Measurements from ENCODE around the gene CCDC197. TPM values are rescaled to one million over a fixed set of nuclear protein-coding genes. Genes with fewer than 3 reads are reported as not detected.

Gene CCDC197
- total and polyA plus RNA-seq, 7 experiments from 2014 or later = not detected

GRCh38 chr14:93960774-93961438, 36.2 kb upstream of the CCDC197 start:
- H3K36me3 ChIP-seq (ENCODE audit: control insufficient read depth in 2 of 3, insufficient read depth in 3 of 3, low read length in 3 of 3) = no peaks in the 10 kb centered on the region
- Mint-ChIP-seq H3K4me1 (peaks cover 53 to 96% (median 78%) of the 10 kb centered on the region in 7 donors), H3K36me3 (peaks cover 0 to 42% (median 0%) of the 10 kb centered on the region in 5 donors), H3K9me3 (peaks cover 0 to 9% (median 0%) of the 10 kb centered on the region in 11 donors), H3K27me3 (no peaks in the 10 kb centered on the region), H3K4me3 (peak overlapping the region in 3 of 10 donors; percentile 77 to 87 (median 78)), H3K27ac (peak overlapping the region in 5 of 9 donors; percentile 6 to 100 (median 85))
- H3K9me3 ChIP-seq (ENCODE audit: control insufficient read depth in 2 of 3, low read length in 3 of 3) = no peaks in the 10 kb centered on the region
- no peaks in the 10 kb centered on the region for H3K27me3 ChIP-seq (ENCODE audit: control insufficient read depth in 2 of 2, insufficient read depth in 2 of 2, low read length in 2 of 2)
- ChIA-PET CTCF (interaction anchor here (0.9 to 18.5 kb wide), 3 partner anchors 9 to 41 kb away, joined by 4 to 388 read pairs (median 27); no protein-coding TSS in a partner anchor), POLR2A (interaction anchor here (0.9 to 4.0 kb wide), 7 partner anchors 10 to 119 kb away, joined by 3 to 32 read pairs (median 8); no protein-coding TSS in a partner anchor)
- H3K27ac ChIP-seq (ENCODE audit: low read depth, low read length) = no peak overlapping the region
- H3K4me3 ChIP-seq (ENCODE audit: low read length) = no peak overlapping the region
- intact Hi-C loops (cut with micrococcal nuclease) = loop anchor here in 1 of 2 donors (5.0 kb wide), 1 partner anchor 121 kb away; the partner anchor contains the start of genes DDX24 and IFI27L1
- H3K4me1 ChIP-seq (ENCODE audit: control insufficient read depth in 2 of 2, insufficient read depth in 2 of 2, low read length in 2 of 2) = peaks cover 61 to 90% of the 10 kb centered on the region in 2 donors
- ATAC-seq (no peak), DNase-seq (no peak)

DNA sequence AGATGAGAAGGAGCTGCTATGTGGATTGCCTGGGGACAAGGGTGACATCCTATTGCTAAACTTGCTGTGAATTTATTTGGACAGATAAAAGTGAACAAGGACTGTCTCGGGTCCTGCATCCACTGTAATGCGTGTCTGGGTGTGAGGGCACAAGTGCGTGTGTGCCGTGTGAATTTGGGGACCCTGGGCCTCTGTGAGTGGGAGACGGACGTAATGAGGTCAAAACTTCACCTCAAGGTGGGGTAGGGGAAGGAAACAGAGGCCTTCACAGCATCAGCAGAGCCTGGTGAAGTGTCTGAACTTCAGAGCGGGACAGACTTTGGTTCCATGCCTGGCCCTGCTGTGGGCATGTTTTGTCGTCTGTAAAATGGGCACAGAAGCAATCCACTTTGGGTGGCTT, 35.5 kb upstream of the CCDC197 start:
- POLR2A ChIA-PET = interaction anchor here (1.0 to 4.0 kb wide), 3 partner anchors 10 to 23 kb away, joined by 3 to 32 read pairs (median 8); no protein-coding TSS in a partner anchor
- intact Hi-C loops (cut with micrococcal nuclease) = loop anchor here in 1 of 2 donors (5.0 kb wide), 1 partner anchor 121 kb away; the partner anchor contains the start of genes DDX24 and IFI27L1
- CTCF ChIA-PET = interaction anchor here (4.1 to 18.5 kb wide), 2 partner anchors 9 to 22 kb away, joined by 27 to 388 read pairs; no protein-coding TSS in a partner anchor

GRCh38 chr14:93962701-93963601, 34.1 kb upstream of the CCDC197 start:
- Mint-ChIP-seq H3K4me1 (peaks cover 40 to 94% (median 62%) of the 10 kb centered on the region in 7 donors), H3K9me3 (peaks cover 0 to 9% (median 0%) of the 10 kb centered on the region in 11 donors), H3K27ac (peak overlapping the region in 6 of 9 donors; percentile 37 to 100 (median 65)), H3K36me3 (peaks cover 0 to 49% (median 0%) of the 10 kb centered on the region in 5 donors), H3K27me3 (no peaks in the 10 kb centered on the region), H3K4me3 (peak overlapping the region in 7 of 10 donors; percentile 8 to 86 (median 44))
- ChIA-PET CTCF (interaction anchor here (1.3 to 18.5 kb wide), 3 partner anchors 24 to 42 kb away, joined by 4 to 388 read pairs (median 7); no protein-coding TSS in a partner anchor), POLR2A (interaction anchor here (0.9 to 2.4 kb wide), 9 partner anchors 8 to 118 kb away, joined by 3 to 11 read pairs (median 5); partner anchors contain the start of genes ASB2, DDX24 and IFI27L1)
- H3K27me3 ChIP-seq (ENCODE audit: control insufficient read depth in 2 of 2, insufficient read depth in 2 of 2, low read length in 2 of 2) = no peaks in the 10 kb centered on the region
- ATAC-seq (peak; percentile 48), DNase-seq (peak in 5 of 9 donors; percentile 31 to 59 (median 40))
- peak overlapping the region; percentile 3 for H3K4me3 ChIP-seq (ENCODE audit: low read length)
- H3K4me1 ChIP-seq (ENCODE audit: control insufficient read depth in 2 of 2, insufficient read depth in 2 of 2, low read length in 2 of 2) = peaks cover 44 to 81% of the 10 kb centered on the region in 2 donors
- H3K36me3 ChIP-seq (ENCODE audit: control insufficient read depth in 2 of 3, insufficient read depth in 3 of 3, low read length in 3 of 3) = no peaks in the 10 kb centered on the region
- no peak overlapping the region for H3K27ac ChIP-seq (ENCODE audit: low read depth, low read length)
- intact Hi-C loops (cut with micrococcal nuclease) = loop anchor here (1.0 to 5.0 kb wide), 3 partner anchors 8 to 119 kb away; partner anchors contain the start of genes DDX24 (in 1 of the 2) and IFI27L1 (in 1 of the 2)
- H3K9me3 ChIP-seq (ENCODE audit: control insufficient read depth in 2 of 3, low read length in 3 of 3) = no peaks in the 10 kb centered on the region

More for the DNA sequence above, 35.5 kb upstream of the CCDC197 start:
- peaks cover 0 to 9% (median 0%) of the 10 kb centered on the region in 11 donors for H3K9me3 Mint-ChIP-seq
- no peak overlapping the region for H3K27ac ChIP-seq (ENCODE audit: low read depth, low read length)
- H3K4me3 ChIP-seq (ENCODE audit: low read length) = no peak overlapping the region
- ATAC-seq (no peak), DNase-seq (no peak)
- peak overlapping the region in 3 of 10 donors; percentile 25 to 83 (median 68) for H3K4me3 Mint-ChIP-seq
- peaks cover 57 to 89% of the 10 kb centered on the region in 2 donors for H3K4me1 ChIP-seq (ENCODE audit: control insufficient read depth in 2 of 2, insufficient read depth in 2 of 2, low read length in 2 of 2)
- H3K27me3 Mint-ChIP-seq = no peaks in the 10 kb centered on the region
- no peaks in the 10 kb centered on the region for H3K36me3 ChIP-seq (ENCODE audit: control insufficient read depth in 2 of 3, insufficient read depth in 3 of 3, low read length in 3 of 3)
- no peaks in the 10 kb centered on the region for H3K9me3 ChIP-seq (ENCODE audit: control insufficient read depth in 2 of 3, low read length in 3 of 3)
- peaks cover 51 to 96% (median 73%) of the 10 kb centered on the region in 7 donors for H3K4me1 Mint-ChIP-seq
- peak overlapping the region in 5 of 9 donors; percentile 20 to 97 (median 52) for H3K27ac Mint-ChIP-seq
- peaks cover 0 to 49% (median 0%) of the 10 kb centered on the region in 5 donors for H3K36me3 Mint-ChIP-seq
- H3K27me3 ChIP-seq (ENCODE audit: control insufficient read depth in 2 of 2, insufficient read depth in 2 of 2, low read length in 2 of 2) = no peaks in the 10 kb centered on the region

GRCh38 chr14:93963692-93964091, 33.4 kb upstream of the CCDC197 start:
- peaks cover 32 to 94% (median 56%) of the 10 kb centered on the region in 7 donors for H3K4me1 Mint-ChIP-seq
- ChIA-PET POLR2A (interaction anchor here (0.7 to 2.4 kb wide), 9 partner anchors 8 to 24 kb away, joined by 3 to 11 read pairs (median 5); partner anchors contain the start of gene ASB2), CTCF (interaction anchor here (1.3 to 18.5 kb wide), 3 partner anchors 24 to 41 kb away, joined by 4 to 388 read pairs (median 7); no protein-coding TSS in a partner anchor)
- H3K4me1 ChIP-seq (ENCODE audit: control insufficient read depth in 2 of 2, insufficient read depth in 2 of 2, low read length in 2 of 2) = peaks cover 37 to 74% of the 10 kb centered on the region in 2 donors
- ATAC-seq (no peak), DNase-seq (no peak)
- H3K36me3 ChIP-seq (ENCODE audit: control insufficient read depth in 2 of 3, insufficient read depth in 3 of 3, low read length in 3 of 3) = no peaks in the 10 kb centered on the region
- intact Hi-C loops (cut with micrococcal nuclease) = loop anchor here (1.0 to 5.0 kb wide), 3 partner anchors 8 to 119 kb away; partner anchors contain the start of genes DDX24 (in 1 of the 2) and IFI27L1 (in 1 of the 2)
- no peaks in the 10 kb centered on the region for H3K27me3 ChIP-seq (ENCODE audit: control insufficient read depth in 2 of 2, insufficient read depth in 2 of 2, low read length in 2 of 2)
- no peak overlapping the region for H3K27ac ChIP-seq (ENCODE audit: low read depth, low read length)
- H3K4me3 Mint-ChIP-seq = peak overlapping the region in 8 of 10 donors; percentile 3 to 86 (median 12)
- no peaks in the 10 kb centered on the region for H3K9me3 ChIP-seq (ENCODE audit: control insufficient read depth in 2 of 3, low read length in 3 of 3)
- peaks cover 0 to 49% (median 0%) of the 10 kb centered on the region in 5 donors for H3K36me3 Mint-ChIP-seq
- no peaks in the 10 kb centered on the region for H3K27me3 Mint-ChIP-seq
- no peak overlapping the region for H3K4me3 ChIP-seq (ENCODE audit: low read length)
- peak overlapping the region in 4 of 9 donors; percentile 37 to 100 (median 56) for H3K27ac Mint-ChIP-seq
- H3K9me3 Mint-ChIP-seq = peaks cover 0 to 9% (median 0%) of the 10 kb centered on the region in 11 donors

GRCh38 chr14:93964281-93964680, 32.8 kb upstream of the CCDC197 start:
- intact Hi-C loops (cut with micrococcal nuclease) = loop anchor here in 1 of 2 donors (5.0 kb wide), 1 partner anchor 118 kb away; the partner anchor contains the start of genes DDX24 and IFI27L1

More at GRCh38 chr14:93964281-93964680, 32.8 kb upstream of the CCDC197 start:
- DNase-seq (no peak), ATAC-seq (no peak)
- no peaks in the 10 kb centered on the region for H3K36me3 ChIP-seq (ENCODE audit: control insufficient read depth in 2 of 3, insufficient read depth in 3 of 3, low read length in 3 of 3)
- no peak overlapping the region for H3K27ac ChIP-seq (ENCODE audit: low read depth, low read length)
- H3K4me3 ChIP-seq (ENCODE audit: low read length) = no peak overlapping the region
- Mint-ChIP-seq H3K4me1 (peaks cover 27 to 93% (median 53%) of the 10 kb centered on the region in 7 donors), H3K27me3 (no peaks in the 10 kb centered on the region), H3K4me3 (no peak overlapping the region), H3K27ac (peak overlapping the region in 2 of 9 donors; percentile 3 to 100), H3K36me3 (peaks cover 0 to 47% (median 0%) of the 10 kb centered on the region in 5 donors), H3K9me3 (peaks cover 0 to 9% (median 0%) of the 10 kb centered on the region in 11 donors)
- no peaks in the 10 kb centered on the region for H3K9me3 ChIP-seq (ENCODE audit: control insufficient read depth in 2 of 3, low read length in 3 of 3)
- no peaks in the 10 kb centered on the region for H3K27me3 ChIP-seq (ENCODE audit: control insufficient read depth in 2 of 2, insufficient read depth in 2 of 2, low read length in 2 of 2)
- CTCF ChIA-PET = interaction anchor here (1.8 to 18.5 kb wide), 2 partner anchors 25 to 36 kb away, joined by 7 to 388 read pairs; no protein-coding TSS in a partner anchor
- H3K4me1 ChIP-seq (ENCODE audit: control insufficient read depth in 2 of 2, insufficient read depth in 2 of 2, low read length in 2 of 2) = peaks cover 31 to 68% of the 10 kb centered on the region in 2 donors
- POLR2A ChIA-PET = interaction anchor here (0.7 to 2.3 kb wide), 3 partner anchors 9 to 17 kb away, joined by 3 to 11 read pairs (median 3); no protein-coding TSS in a partner anchor
